22Rv1 (cell line): ENCODE data around the gene DCUN1D3.
"Not testable (repeated sequence)": the region's sequence is repeated elsewhere in the genome, so short reads cannot be mapped to it uniquely, and the experiment has no call there.

ENCODE experiments used
- H3K27ac ChIP-seq: fragments of 450-650 bp; 2 replicates; pipeline ENCODE4 v1.5.1; 2017
- CTCF ChIP-seq: fragments of 450-650 bp; IDR thresholded peaks from 2 replicates; pipeline ENCODE4 v1.5.1; 2017; ENCODE audit warnings: mild to moderate bottlenecking
- ZFX ChIP-seq: fragments of 450-650 bp; IDR thresholded peaks from 2 replicates; pipeline ENCODE4 v1.6.1; 2017; ENCODE audit warnings: antibody characterized with exemption, borderline replicate concordance

The DCUN1D3 gene

GRCh38 chr16:20865420-20866131 lies 34.6 kb downstream of the DCUN1D3 start:
- H3K27ac ChIP-seq = no peak overlapping the region

GRCh38 chr16:20864376-20864775 lies 35.8 kb downstream of the DCUN1D3 start:
- not testable (repeated sequence) for H3K27ac ChIP-seq

More at GRCh38 chr16:20865420-20866131, 34.6 kb downstream of the DCUN1D3 start:
- TF ChIP-seq ZFX = no peak
- TF ChIP-seq CTCF = no peak

- no peak overlapping the region for H3K27ac ChIP-seq
- TF ChIP-seq ZFX (no peak), CTCF (no peak)
Observed at GRCh38 chr16:20862162-20862960, 37.8 kb downstream of the DCUN1D3 start.

GRCh38 chr16:20860995-20861394 lies 39.2 kb downstream of the DCUN1D3 start:
- not testable (repeated sequence) for H3K27ac ChIP-seq

- TF ChIP-seq CTCF (no peak), ZFX (no peak)
- H3K27ac ChIP-seq = no peak overlapping the region
Observed at GRCh38 chr16:20860361-20860760, 39.8 kb downstream of the DCUN1D3 start.

- no peak overlapping the region for H3K27ac ChIP-seq
- no peak for TF ChIP-seq CTCF
- TF ChIP-seq ZFX = no peak
Observed at GRCh38 chr16:20859699-20860098, 40.5 kb downstream of the DCUN1D3 start.

GRCh38 chr16:20859229-20859628 lies 40.9 kb downstream of the DCUN1D3 start:
- no peak for TF ChIP-seq ZFX
- TF ChIP-seq CTCF = no peak
- H3K27ac ChIP-seq = no peak overlapping the region

- H3K27ac ChIP-seq = no peak overlapping the region
- TF ChIP-seq CTCF = no peak
- no peak for TF ChIP-seq ZFX
Observed at GRCh38 chr16:20857281-20857680, 42.9 kb downstream of the DCUN1D3 start.
